A549 (cell line): ENCODE measurements around the gene VPS13D. TPM values are rescaled to one million over a fixed set of nuclear protein-coding genes. Genes with fewer than 3 reads are reported as not detected.
"Not testable (repeated sequence)": the region's sequence is repeated elsewhere in the genome, so short reads cannot be mapped to it uniquely, and the experiment has no call there.

Experiments used
- ATAC-seq, 2 experiments: fragments of 200-7000 bp in 1 of 2; fragments of >200 bp in 1 of 2; cut with Nextera tagmentation in 1 of 2; cut with Tn5 transposase in 1 of 2; 3 replicates each; pipeline versions ENCODE4 v1.8.0 to v1.9.1; 2018 to 2020; ENCODE audit warnings: mild to moderate bottlenecking in 1 of 2, moderate library complexity in 1 of 2
- CTCF ChIA-PET: fragments of 300-600 bp; sonication (Branson Sonifier 250); formaldehyde crosslinking; extraction: SDS; loops from one replicate; lab custom pipeline; 2021; ENCODE audit warnings: antibody characterized with exemption, inconsistent platforms; lab: Yijun Ruan, JAX
- POLR2A ChIA-PET: fragments of 350-600 bp; formaldehyde crosslinking; extraction: SDS; loops from one replicate; lab custom pipeline; 2021; ENCODE audit warnings: antibody characterized with exemption, inconsistent platforms; lab: Yijun Ruan, JAX
- DNase-seq, 2 experiments: peaks; one replicate each; pipeline versions ENCODE4 v3.0.0 to v3.0.0-alpha.2; 2011 to 2016; ENCODE audit warnings: low read depth in 1 of 2, low spot score in 1 of 2
- FAIRE-seq: peaks from 2 replicates; lab custom pipeline; 2011; peaks lifted over from hg19 to GRCh38; lab: Jason Lieb, UNC
- H3K27ac ChIP-seq, 2 experiments: fragments of >200 bp; sonication (Bioruptor Twin); formaldehyde crosslinking; 3 replicates each; pipeline ENCODE4 v1.5.1; 2016 to 2017
- H3K4me1 ChIP-seq: fragments of >200 bp; sonication (Bioruptor Twin); formaldehyde crosslinking; 3 replicates; pipeline ENCODE4 v1.6.1; 2016
- H3K4me2 ChIP-seq: fragments of >200 bp; sonication (Bioruptor Twin); formaldehyde crosslinking; 3 replicates; pipeline ENCODE4 v1.6.1; 2016
- H3K4me3 ChIP-seq: fragments of >200 bp; sonication (Bioruptor Twin); formaldehyde crosslinking; 3 replicates; pipeline ENCODE4 v1.5.1; 2016
- H3K9me3 ChIP-seq: fragments of >200 bp; sonication (Bioruptor Twin); formaldehyde crosslinking; 3 replicates; pipeline ENCODE4 v1.6.1; 2016
- ATOH8 ChIP-seq: fragments of 250-450 bp; sonication (Bioruptor Pico); IDR thresholded peaks from 2 replicates; pipeline ENCODE4 v1.5.0; 2020; ENCODE audit warnings: low read depth, mild to moderate bottlenecking, moderate library complexity
- BHLHE40 ChIP-seq: IDR thresholded peaks from 2 replicates; pipeline ENCODE4 v1.6.1; 2012; ENCODE audit warnings: low read depth, low read length, inconsistent platforms
- CBX2 ChIP-seq: fragments of 200-600 bp; sonication (generic); IDR thresholded peaks from 2 replicates; pipeline ENCODE4 v1.6.1; 2016; ENCODE audit warnings: low read depth, mild to moderate bottlenecking, borderline replicate concordance
- CBX8 ChIP-seq: fragments of 200-600 bp; sonication (generic); IDR thresholded peaks from 2 replicates; pipeline ENCODE4 v1.6.1; 2016
- EHF ChIP-seq: fragments of 250-450 bp; sonication (Bioruptor Pico); IDR thresholded peaks from 2 replicates; pipeline ENCODE4 v1.5.0; 2020; ENCODE audit warnings: mild to moderate bottlenecking
- EHMT2 ChIP-seq: fragments of 200-600 bp; sonication (generic); IDR thresholded peaks from 2 replicates; pipeline ENCODE4 v1.6.1; 2016; ENCODE audit warnings: antibody characterized with exemption, low read depth, mild to moderate bottlenecking, moderate library complexity
- ELK1 ChIP-seq: fragments of 150-350 bp; IDR thresholded peaks from 2 replicates; pipeline ENCODE4 v1.6.1; 2014; ENCODE audit warnings: low read depth, mild to moderate bottlenecking, low read length
- FOSL2 ChIP-seq, 2 experiments: fragments of 450-650 bp in 1 of 2; fragments of >200 bp in 1 of 2; sonication (Bioruptor Twin) in 1 of 2; formaldehyde crosslinking; IDR thresholded peaks; 2 replicates each; pipeline versions ENCODE4 v1.5.0 to v1.6.1; 2016 to 2020; ENCODE audit warnings: mild to moderate bottlenecking in 1 of 2, moderate library complexity in 1 of 2
- HMGXB4 ChIP-seq: fragments of 250-450 bp; sonication (Bioruptor Pico); IDR thresholded peaks from 2 replicates; pipeline ENCODE4 v1.5.0; 2021; ENCODE audit warnings: mild to moderate bottlenecking, moderate library complexity, borderline replicate concordance
- HOXB13 ChIP-seq: fragments of 250-450 bp; sonication (Bioruptor Pico); IDR thresholded peaks from 2 replicates; pipeline ENCODE4 v1.5.0; 2020; ENCODE audit warnings: low read depth, mild to moderate bottlenecking, moderate library complexity
- JUNB ChIP-seq: fragments of >200 bp; sonication (Bioruptor Twin); formaldehyde crosslinking; IDR thresholded peaks from 2 replicates; pipeline ENCODE4 v1.6.1; 2016
- KDM1A ChIP-seq: fragments of 200-600 bp; sonication (generic); IDR thresholded peaks from 2 replicates; pipeline ENCODE4 v1.6.1; 2016; ENCODE audit warnings: low read depth, mild to moderate bottlenecking
- KDM5A ChIP-seq: fragments of 200-600 bp; sonication (generic); IDR thresholded peaks from 2 replicates; pipeline ENCODE4 v1.6.1; 2016; ENCODE audit warnings: antibody characterized with exemption, mild to moderate bottlenecking
- MAX ChIP-seq: IDR thresholded peaks from 2 replicates; pipeline ENCODE4 v1.6.1; 2012
- NFE2L2 ChIP-seq: fragments of 150-350 bp; conservative IDR thresholded peaks from 2 replicates; pipeline ENCODE4 v1.6.1; 2014; ENCODE audit warnings: low read length
- PHF8 ChIP-seq: fragments of 200-600 bp; sonication (generic); IDR thresholded peaks from 2 replicates; pipeline ENCODE4 v1.6.1; 2016; ENCODE audit warnings: low read depth, mild to moderate bottlenecking, antibody characterized with exemption, moderate library complexity, borderline replicate concordance
- REST ChIP-seq: fragments of 200-600 bp; sonication (generic); IDR thresholded peaks from 2 replicates; pipeline ENCODE4 v1.6.1; 2016; ENCODE audit warnings: antibody characterized with exemption, mild to moderate bottlenecking, moderate library complexity
- RNF2 ChIP-seq: fragments of 200-600 bp; sonication (generic); IDR thresholded peaks from 2 replicates; pipeline ENCODE4 v1.6.1; 2016; ENCODE audit warnings: low read depth, mild to moderate bottlenecking, antibody characterized with exemption, moderate library complexity, borderline replicate concordance
- TFCP2L1 ChIP-seq: fragments of 250-450 bp; sonication (Bioruptor Pico); IDR thresholded peaks from 2 replicates; pipeline ENCODE4 v1.5.0; 2021; ENCODE audit warnings: mild to moderate bottlenecking
- ZC3H11A ChIP-seq: fragments of 450-650 bp; IDR thresholded peaks from 2 replicates; pipeline ENCODE4 v1.6.1; 2014; ENCODE audit warnings: antibody characterized with exemption, mild to moderate bottlenecking
- ZNF302 ChIP-seq: fragments of 250-450 bp; sonication (Bioruptor Pico); IDR thresholded peaks from 2 replicates; pipeline ENCODE4 v1.9.0; 2021; ENCODE audit warnings: inconsistent platforms, mild to moderate bottlenecking, moderate library complexity
- ZSCAN20 ChIP-seq: fragments of 250-450 bp; sonication (Bioruptor Pico); IDR thresholded peaks from 2 replicates; pipeline ENCODE4 v1.8.0; 2022; ENCODE audit warnings: mild to moderate bottlenecking, moderate library complexity
- WGBS: methylation state at CpG from one replicate; pipeline ENCODE4 v1.1.6; 2017; ENCODE audit errors: missing lambda C conversion rate; 5-methylcytosine and 5-hydroxymethylcytosine counted together
- polyA plus RNA-seq, 4 experiments: library from polyadenylated mRNA; depleted of rRNA in 3 of 4; stranded (reverse); fragments of >200 nt; fragmentation: RNase III in 1 of 4; extraction: RNeasy Plus Mini Kit Qiagen cat#74134 plus additional on column Dnase treatment in 1 of 4; gene quantifications; 2 replicates in 3 of 4; 3 replicates in 1 of 4; pipeline ENCODE4 v1.2.3, GENCODE V29; 2011 to 2017

The VPS13D gene
- polyA plus RNA-seq, 2 of the 4 experiments (the other 2 are of a cell fraction): 5.4 to 15.9 TPM

- POLR2A ChIA-PET: no interaction called here
- DNase-seq: no peak
- 75% methylated on average over 4 of the region's 4 CpGs for WGBS
- no peak for FAIRE-seq
- TF ChIP-seq MAX (no peak), NFE2L2 (no peak), REST (no peak), PHF8 (no peak), CBX8 (no peak), ZC3H11A (no peak), ELK1 (no peak), BHLHE40 (no peak), EHMT2 (no peak), ATOH8 (no peak), ZNF302 (CRISPR knock-in tag) (no peak)
- Histone ChIP-seq H3K27ac (peak overlapping the region in 1 of 2 experiments; percentile 42; a peak in 1 of 6 replicates), H3K4me3 (no peak overlapping the region), H3K4me1 (peaks cover under 1% of the 10 kb centered on the region; the same call in 2 of the 3 replicates), H3K4me2 (no peak overlapping the region), H3K9me3 (peaks cover 6% of the 10 kb centered on the region; the same call in 1 of the 3 replicates)
- CTCF ChIA-PET: no interaction called here
- ATAC-seq: no peak
Measured at GRCh38 chr1:12469990-12470389, 240.2 kb downstream of the VPS13D start.

DNA sequence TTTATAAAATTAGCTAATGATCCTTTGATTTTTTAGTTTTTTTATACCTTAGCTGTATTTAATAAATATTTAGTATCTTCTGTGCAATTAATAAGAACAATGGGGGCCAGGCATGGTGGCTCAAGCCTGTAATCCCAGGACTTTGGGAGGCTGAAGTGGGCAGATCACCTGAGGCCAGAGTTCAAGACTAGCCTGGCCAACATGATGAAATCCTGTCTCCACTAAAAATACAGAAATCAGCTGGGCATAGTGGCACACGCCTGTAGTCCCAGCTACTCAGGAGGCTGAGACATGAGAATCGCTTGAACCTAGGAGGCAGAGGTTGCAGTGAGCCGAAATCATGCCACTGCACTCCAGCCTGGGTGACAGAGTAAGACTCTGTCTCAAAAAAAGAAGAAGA, 241.1 kb downstream of the VPS13D start:
- H3K4me1 ChIP-seq, POLR2A ChIA-PET, ATAC-seq, H3K4me3 ChIP-seq, H3K9me3 ChIP-seq, FAIRE-seq, H3K4me2 ChIP-seq, CTCF ChIA-PET, DNase-seq: not testable (repeated sequence)
- WGBS: 96% methylated on average over 3 of the region's 3 CpGs
- H3K27ac ChIP-seq: peak overlapping the region in 1 of 2 experiments; percentile 58; a peak in 2 of 6 replicates

DNA sequence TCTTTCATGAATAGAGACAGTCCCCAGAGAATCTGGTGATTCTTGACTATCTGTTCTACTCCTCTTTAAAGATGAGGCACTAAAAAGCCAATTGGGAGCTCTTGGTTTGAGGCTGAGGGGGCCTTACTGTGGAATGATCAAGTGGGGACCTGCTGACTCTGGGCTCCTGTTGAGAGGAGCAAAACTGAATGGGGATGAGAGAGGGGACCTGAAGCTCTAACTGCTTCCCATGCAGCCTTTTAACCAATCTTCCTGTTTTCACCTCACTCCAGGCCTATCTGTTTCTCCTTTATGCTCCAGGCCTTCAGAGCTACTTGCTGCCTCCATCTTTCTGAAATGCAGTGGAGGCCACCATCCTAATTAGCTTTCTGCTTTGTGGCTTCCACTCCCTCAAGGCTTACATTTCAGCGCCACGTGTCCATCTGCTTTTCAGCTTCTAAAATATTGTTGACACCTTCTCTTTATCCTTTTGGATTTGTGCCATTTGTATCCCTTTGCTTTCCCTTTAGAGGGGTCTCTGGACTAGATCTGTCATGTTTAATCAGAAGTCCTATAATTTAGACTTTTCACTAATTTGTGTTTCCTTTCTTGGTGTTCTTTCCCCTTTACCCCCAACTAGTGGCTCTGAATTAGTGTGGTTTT, 242.4 kb downstream of the VPS13D start:
- DNase-seq: no peak
- FAIRE-seq: no peak
- Histone ChIP-seq H3K4me2 (no peak overlapping the region), H3K27ac (peak overlapping the region in 1 of 2 experiments; percentile 55; a peak in 3 of 6 replicates), H3K4me3 (no peak overlapping the region), H3K4me1 (peaks cover 22% of the 10 kb centered on the region), H3K9me3 (peaks cover 6% of the 10 kb centered on the region; the same call in 1 of the 3 replicates)
- 86% methylated on average over 2 of the region's 2 CpGs for WGBS
- no peak for TF ChIP-seq ZSCAN20
- no peak for TF ChIP-seq HMGXB4 (CRISPR knock-in tag)
- no peak for TF ChIP-seq BHLHE40
- TF ChIP-seq RNF2: no peak
- TF ChIP-seq TFCP2L1 (CRISPR knock-in tag): no peak
- TF ChIP-seq KDM1A: no peak
- TF ChIP-seq CBX8: no peak
- TF ChIP-seq KDM5A: no peak
- no peak for TF ChIP-seq JUNB
- TF ChIP-seq ATOH8: no peak
- no peak for TF ChIP-seq HOXB13 (CRISPR knock-in tag)
- no peak for TF ChIP-seq CBX2
- TF ChIP-seq FOSL2 (IDR thresholded peaks at IDR 0.05): no peak
- TF ChIP-seq FOSL2 (CRISPR knock-in tag; IDR thresholded peaks at IDR 0.05): no peak
- TF ChIP-seq EHF (CRISPR knock-in tag): no peak
- ChIA-PET POLR2A (no interaction called here), CTCF (interaction anchor here (0.8 to 1.8 kb wide), 2 partner anchors 9 to 11 kb away, joined by 3 to 4 read pairs; no protein-coding TSS in a partner anchor)
- no peak for ATAC-seq
